Vagina (tissue), 2 donors: ENCODE results near the gene TIMM44.

Source experiments
- CTCF ChIP-seq, 3 experiments: fragments of 450-650 bp in 2 of 3; fragments of 200-600 bp in 1 of 3; sonication (generic) in 1 of 3; IDR thresholded peaks; one replicate each; pipeline ENCODE4 v1.5.1; 2017 to 2019; ENCODE audit warnings: antibody characterized with exemption in 3 of 3, mild to moderate bottlenecking in 2 of 3, moderate library complexity in 2 of 3
- POLR2AphosphoS5 ChIP-seq, 2 donors: sonication (generic); formaldehyde crosslinking; IDR thresholded peaks; one replicate each; pipeline ENCODE4 v1.9.0; 2017; ENCODE audit warnings: antibody characterized with exemption in 2 of 2, mild to moderate bottlenecking in 2 of 2, low read depth in 1 of 2; ENCODE audit not compliant: insufficient read depth in 1 of 2

GRCh38 chr19:7992575-7992974 lies 49.1 kb upstream of the TIMM44 start:
- TF ChIP-seq POLR2AphosphoS5 (IDR thresholded peaks at IDR 0.05; ENCODE audit: insufficient read depth in 1 of 2, low read depth in 1 of 2) (no peak), CTCF (IDR thresholded peaks at IDR 0.05) (no peak)
